HG02642 (cell line): ENCODE results near the gene HSFX2.
"Not testable (repeated sequence)": the region's sequence is repeated elsewhere in the genome, so short reads cannot be mapped to it uniquely, and the experiment has no call there.

Experiments used
- ATAC-seq: cut with Tn5 transposase; IDR thresholded peaks from one replicate; pipeline ENCODE4 v1.9.1; 2021; ENCODE audit warnings: mild to moderate bottlenecking; ENCODE audit not compliant: unreplicated experiment, poor library complexity

HSFX2 gene

DNA sequence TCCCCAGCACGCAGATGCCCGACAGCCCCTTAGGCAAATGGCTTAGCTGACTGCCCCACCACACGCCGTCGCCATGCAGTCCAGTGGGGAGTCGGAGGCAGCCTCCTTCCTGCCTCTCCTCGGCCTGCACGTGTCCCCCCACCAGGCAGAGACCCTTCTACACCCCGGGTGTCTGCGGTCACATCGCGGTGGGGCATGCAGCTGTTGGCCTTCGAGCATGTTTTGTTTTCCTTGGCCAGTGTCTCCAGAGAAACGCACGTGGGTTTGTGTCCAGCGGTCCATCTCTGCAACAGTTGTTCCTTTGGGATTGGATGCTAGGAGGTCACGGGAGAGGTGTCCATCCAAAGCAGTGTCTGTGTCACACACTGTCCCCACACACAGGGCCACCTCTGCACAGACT, at the start of gene HSFX2:
Gene HSFX2, minus strand, starts transcription at position 101 of the 400 bp plus-strand sequence. CDS start 614 bp downstream, outside the sequence.
- ATAC-seq: not testable (repeated sequence)

DNA sequence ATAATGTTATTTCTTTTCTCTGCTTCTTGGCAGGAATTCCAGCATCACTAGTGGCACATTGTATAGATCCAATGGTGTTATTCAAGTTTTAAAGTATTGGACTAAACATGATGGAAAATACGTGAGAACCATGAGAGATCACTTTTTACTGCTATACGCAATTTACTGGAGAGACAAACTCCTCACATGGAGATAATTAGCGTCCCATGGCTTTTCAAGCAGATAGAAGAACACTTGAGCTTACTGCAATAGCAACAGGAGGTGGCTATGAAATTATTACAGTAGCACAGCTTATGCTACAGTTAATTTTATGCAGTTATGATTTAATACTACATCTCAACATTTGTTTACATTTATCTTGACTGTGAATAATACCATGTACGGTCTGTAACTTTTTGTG, 48.4 kb upstream of the HSFX2 start:
- no peak for ATAC-seq

GRCh38 chrX:149641835-149642234, 46.7 kb upstream of the HSFX2 start:
- no peak for ATAC-seq

GRCh38 chrX:149641432-149641831, 46.3 kb upstream of the HSFX2 start:
- ATAC-seq: no peak

DNA sequence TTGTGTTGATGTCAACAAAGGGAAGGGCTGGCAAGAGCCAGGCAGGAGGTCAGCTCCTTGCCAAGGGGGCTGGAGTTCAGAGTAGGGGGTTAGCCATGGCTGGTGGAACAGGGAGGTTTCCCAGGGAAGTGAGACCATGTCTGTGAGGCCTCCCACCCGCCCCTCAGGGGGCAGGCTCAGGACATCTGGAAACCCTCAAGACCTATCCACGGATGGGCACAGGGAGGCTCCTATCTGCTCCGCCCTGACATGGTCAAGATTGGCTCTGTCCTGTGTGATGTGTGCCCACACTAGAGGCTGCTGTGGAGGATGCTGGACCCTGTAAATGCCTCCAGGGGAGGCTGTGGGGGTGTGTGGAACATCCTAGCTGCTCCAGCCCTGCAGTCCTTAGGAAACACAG, 44.5 kb upstream of the HSFX2 start:
- ATAC-seq: no peak

- ATAC-seq: no peak
These were observed 43.7 kb upstream of the HSFX2 start for GRCh38 chrX:149638860-149639259.

GRCh38 chrX:149633511-149633910, 38.4 kb upstream of the HSFX2 start:
- no peak for ATAC-seq

GRCh38 chrX:149631234-149632165, 36.4 kb upstream of the HSFX2 start, which contains the start of gene TMEM185A:
TMEM185A (minus strand) TSS chrX:149631792; CDS start chrX:149631580, 212 bp downstream.
- ATAC-seq: peak; percentile 90

GRCh38 chrX:149630681-149631233, 35.6 kb upstream of the HSFX2 start:
- no peak for ATAC-seq

DNA sequence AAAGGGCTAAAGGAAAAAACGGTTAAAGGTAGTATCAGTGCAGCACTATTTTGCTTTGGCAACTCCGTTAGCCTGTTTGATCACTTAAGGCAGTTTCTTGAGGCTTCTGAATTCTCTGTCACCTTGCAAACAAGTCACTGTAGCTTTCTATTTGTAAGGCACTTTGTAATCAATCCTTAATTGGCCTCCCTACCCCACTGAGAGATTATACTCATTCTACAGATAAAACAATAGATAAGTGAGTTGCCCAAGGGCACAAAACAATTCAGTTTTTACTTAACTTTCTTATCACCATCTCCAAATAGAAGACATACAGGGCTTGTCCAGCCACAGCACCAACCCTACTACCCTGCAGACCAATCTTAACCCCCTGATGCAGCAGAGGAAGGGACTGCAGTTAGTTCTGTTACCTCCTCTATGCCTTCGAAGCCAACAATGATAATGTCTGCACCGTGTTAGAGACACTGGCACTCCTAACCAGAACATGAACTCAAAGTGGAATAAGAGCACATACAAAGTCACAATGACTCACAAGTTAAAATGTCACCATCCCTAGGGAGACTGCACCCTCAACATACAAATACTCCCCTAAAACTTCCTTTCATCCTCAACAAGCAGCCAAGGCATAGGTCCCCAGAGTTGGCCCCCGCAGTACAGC, 34.7 kb upstream of the HSFX2 start:
- ATAC-seq: no peak

- no peak for ATAC-seq
These were observed 33.7 kb upstream of the HSFX2 start for GRCh38 chrX:149628768-149629167.

DNA sequence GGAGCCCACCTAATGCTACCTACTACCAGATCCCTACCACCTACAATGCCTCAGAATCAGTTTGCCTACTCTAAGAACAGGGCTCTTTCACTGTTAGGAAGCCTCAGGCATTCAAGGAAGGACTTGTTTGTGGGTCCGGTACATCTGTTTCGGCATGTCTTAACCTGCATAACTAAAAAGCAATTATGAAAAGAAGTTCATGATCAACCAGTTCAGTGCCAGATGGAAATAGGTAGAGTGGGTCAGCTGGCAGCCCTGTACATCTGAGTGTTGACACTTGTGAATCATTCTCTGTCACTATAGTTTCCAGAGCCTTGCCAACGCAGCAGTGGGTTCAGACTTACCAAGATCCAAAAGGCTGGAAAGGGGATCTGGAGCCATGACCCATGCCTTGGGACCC, 33.2 kb upstream of the HSFX2 start:
- ATAC-seq: no peak

- ATAC-seq: not testable (repeated sequence)
These were observed 31.7 kb upstream of the HSFX2 start for GRCh38 chrX:149626829-149627228.

- not testable (repeated sequence) for ATAC-seq
These were observed 24.5 kb upstream of the HSFX2 start for GRCh38 chrX:149619662-149620061.

DNA sequence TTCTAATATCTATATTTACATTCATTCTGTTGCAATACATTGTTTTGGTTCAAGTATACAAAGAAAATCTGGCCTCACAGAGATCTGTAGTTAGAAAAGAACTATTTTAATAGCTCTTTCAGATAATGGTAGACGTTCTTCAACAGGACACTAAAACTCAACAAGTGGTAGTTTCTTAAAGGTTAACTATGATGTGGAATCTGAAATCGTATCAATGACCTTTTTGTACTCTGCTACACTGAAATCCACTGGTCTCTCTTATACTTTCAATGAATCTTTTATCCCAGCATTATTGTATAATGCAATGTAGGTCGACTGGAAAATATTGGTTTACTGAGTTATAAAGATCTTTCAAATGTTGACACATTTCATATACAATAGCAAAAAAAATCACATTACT, 23.8 kb upstream of the HSFX2 start:
- no peak for ATAC-seq

DNA sequence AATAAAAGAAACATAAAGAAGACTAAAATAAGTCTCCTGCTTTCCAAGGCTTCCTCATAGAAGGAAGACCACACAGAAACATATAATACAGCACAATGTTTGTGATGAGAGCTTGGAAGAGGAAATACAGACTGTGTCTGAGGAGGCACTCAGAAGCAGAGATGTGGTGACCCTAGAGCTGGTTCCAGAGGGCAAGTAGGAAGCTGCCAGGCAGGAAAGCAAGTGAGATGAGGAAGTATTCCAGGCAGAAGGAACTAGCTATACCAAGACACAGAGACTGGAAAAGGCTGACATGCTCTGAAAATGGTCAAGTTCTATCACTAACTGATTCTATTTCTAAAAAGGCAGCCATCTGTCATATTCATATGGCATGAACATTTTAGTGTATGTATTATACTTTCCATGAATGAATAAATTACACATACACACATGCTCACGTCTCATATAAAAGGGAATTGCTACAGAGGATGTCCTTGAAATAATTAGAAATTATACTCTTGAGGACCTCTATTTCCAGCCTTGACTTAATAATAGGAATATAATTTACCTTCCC, 16.6 kb upstream of the HSFX2 start:
- ATAC-seq: no peak

GRCh38 chrX:149610511-149610910, 15.4 kb upstream of the HSFX2 start:
- ATAC-seq: no peak

DNA sequence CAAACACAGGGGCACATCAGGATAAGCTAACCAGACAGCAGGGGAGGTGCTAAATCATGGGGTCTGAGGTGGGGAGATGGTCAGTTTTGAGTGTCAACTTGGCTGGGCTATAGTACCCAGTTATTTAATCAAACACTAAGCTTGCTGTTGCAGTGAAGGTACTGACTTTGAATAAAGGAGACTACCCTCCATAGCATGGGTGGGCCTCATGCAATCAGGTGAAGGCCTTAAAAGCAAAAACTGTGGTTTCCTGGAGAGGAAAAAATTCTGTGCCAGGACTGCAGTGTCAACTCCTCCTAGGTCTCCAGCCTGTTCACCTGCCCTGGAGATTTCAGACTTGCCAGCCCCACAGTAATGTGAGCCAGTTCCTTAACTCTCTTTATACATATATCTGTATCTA, 12.6 kb upstream of the HSFX2 start:
- no peak for ATAC-seq

DNA sequence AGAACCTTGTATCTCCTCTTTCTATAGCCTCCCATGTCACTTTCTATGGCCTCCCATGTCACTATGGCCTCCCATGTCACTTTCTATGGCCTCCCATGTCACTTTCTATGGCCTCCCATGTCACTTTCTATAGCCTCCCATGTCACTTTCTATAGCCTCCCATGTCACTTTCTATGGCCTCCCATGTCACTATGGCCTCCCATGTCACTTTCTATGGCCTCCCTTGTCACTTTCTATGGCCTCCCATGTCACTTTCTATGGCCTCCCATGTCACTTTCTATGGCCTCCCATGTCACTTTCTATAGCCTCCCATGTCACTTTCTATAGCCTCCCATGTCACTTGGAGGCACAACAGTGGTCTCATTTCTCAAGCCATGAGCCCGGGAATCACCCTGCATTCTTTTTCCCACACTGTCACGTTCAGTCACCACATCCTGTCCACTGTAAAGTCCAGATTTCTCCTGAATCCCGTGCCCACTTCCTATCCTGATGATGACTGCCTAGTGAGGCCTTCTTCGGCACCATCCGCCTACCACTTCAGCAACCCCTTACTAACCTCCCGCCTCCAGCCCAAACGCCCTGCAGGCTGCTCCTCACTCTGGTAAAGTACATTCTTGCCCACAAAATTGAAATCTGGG, 10.3 kb upstream of the HSFX2 start:
- ATAC-seq: not testable (repeated sequence)

DNA sequence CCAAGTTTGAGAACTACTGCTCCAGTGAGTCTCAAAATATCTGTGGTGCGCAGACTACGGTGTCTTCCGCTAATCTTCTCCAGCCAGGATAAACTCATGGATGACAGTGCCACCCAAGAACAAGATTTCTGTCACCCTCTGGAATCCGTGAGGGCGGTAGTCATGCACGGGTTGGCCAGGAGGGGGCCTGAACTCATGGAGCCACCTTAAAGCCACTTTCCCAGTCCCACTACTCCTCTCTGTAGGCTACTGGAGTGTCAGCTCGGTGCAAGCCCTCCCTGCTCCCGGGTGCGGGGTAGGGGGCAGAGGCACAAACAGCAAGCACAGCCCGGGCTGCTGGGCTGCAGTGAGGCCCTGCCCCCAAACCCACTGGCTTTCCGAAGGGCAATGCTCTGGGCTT, 3.5 kb upstream of the HSFX2 start:
- ATAC-seq: not testable (repeated sequence)
